Upper lobe of left lung (tissue), 6 donors: ENCODE measurements around the gene BEST2. TPM values are rescaled to one million over a fixed set of nuclear protein-coding genes. Genes with fewer than 3 reads are reported as not detected.

ENCODE experiments used
- ATAC-seq, 2 donors: fragments of 200-7000 bp; cut with Tn5 transposase; one replicate each; pipeline ENCODE4 v1.9.1; 2022; ENCODE audit warnings: mild to moderate bottlenecking in 2 of 2, moderate library complexity in 2 of 2; ENCODE audit not compliant: low FRiP score in 2 of 2
- DNase-seq, 2 donors: peaks; one replicate each; pipeline ENCODE4 v3.0.0-alpha.2; 2019 to 2020
- H3K27ac ChIP-seq, 4 donors: fragments of 200-600 bp; sonication (generic); one replicate each; pipeline ENCODE4 v1.5.1; 2016 to 2019
- H3K27me3 ChIP-seq, 4 donors: fragments of 200-600 bp; sonication (generic); one replicate each; pipeline ENCODE4 v1.5.1; 2017 to 2019
- H3K36me3 ChIP-seq, 4 donors: fragments of 200-600 bp; sonication (generic); one replicate each; pipeline ENCODE4 v1.5.1; 2016 to 2019
- H3K4me1 ChIP-seq, 4 donors: fragments of 200-600 bp; sonication (generic); one replicate each; pipeline ENCODE4 v1.5.1; 2018 to 2019
- H3K4me3 ChIP-seq, 4 donors: fragments of 200-600 bp; sonication (generic); one replicate each; pipeline ENCODE4 v1.5.1; 2017 to 2019; ENCODE audit warnings: mild to moderate bottlenecking in 2 of 4, moderate library complexity in 1 of 4
- H3K9me3 ChIP-seq, 4 donors: fragments of 200-600 bp; sonication (generic); one replicate each; pipeline ENCODE4 v1.5.1; 2018 to 2019
- CTCF ChIP-seq, 6 experiments: fragments of 450-650 bp in 4 of 6; fragments of 200-600 bp in 2 of 6; sonication (generic) in 2 of 6; IDR thresholded peaks; one replicate each; pipeline ENCODE4 v1.5.1; 2016 to 2019; ENCODE audit warnings: antibody characterized with exemption in 6 of 6
- EP300 ChIP-seq, 4 donors: sonication (generic); formaldehyde crosslinking; IDR thresholded peaks; one replicate each; pipeline ENCODE4 v1.5.1; 2017; ENCODE audit warnings: antibody characterized with exemption in 4 of 4, control low read depth in 2 of 4
- POLR2A ChIP-seq, 4 donors: fragments of 450-650 bp; IDR thresholded peaks; one replicate each; pipeline ENCODE4 v1.5.1; 2016 to 2017; ENCODE audit warnings: antibody characterized with exemption in 4 of 4, mild to moderate bottlenecking in 2 of 4
- POLR2AphosphoS5 ChIP-seq, 2 donors: sonication (generic); formaldehyde crosslinking; IDR thresholded peaks; one replicate each; pipeline ENCODE4 v1.5.1; 2017; ENCODE audit warnings: antibody characterized with exemption in 2 of 2
- WGBS, 2 donors: methylation state at CpG; one replicate each; pipeline ENCODE4 v1.1.5; 2017 to 2018; 5-methylcytosine and 5-hydroxymethylcytosine counted together
- total RNA-seq, 6 donors: library from RNA; depleted of rRNA in 4 of 6; stranded (reverse); fragments of >200 nt in 4 of 6; gene quantifications; one replicate each; pipeline versions ENCODE4 v1.1.0 to v1.2.1, GENCODE V29; 2016 to 2021
- donor health status: DM: no; HTN: no; CAD: no; lungs with moderate emphysema.
- donor health status: DM: no; HTN: yes; CAD: no; lungs with severe emphysema.

The BEST2 gene
- total RNA-seq, 6 donors from 2014 or later, result 0.11 TPM; not detected in 5

- DNase-seq, result no peak
- Histone ChIP-seq H3K4me1 (peaks cover 12 to 33% (median 18%) of the 10 kb centered on the region in 4 donors), H3K27ac (no peak overlapping the region), H3K27me3 (no peaks in the 10 kb centered on the region), H3K9me3 (no peaks in the 10 kb centered on the region), H3K4me3 (no peak overlapping the region), H3K36me3 (peaks cover 0 to 9% (median 4%) of the 10 kb centered on the region in 4 donors)
- WGBS, 2 donors, result 85 to 100% methylated on average over 1 to 4 of the region's 4 CpGs
- ATAC-seq, result no peak
- no peak for TF ChIP-seq POLR2AphosphoS5 (IDR thresholded peaks at IDR 0.05)
- TF ChIP-seq POLR2A (IDR thresholded peaks at IDR 0.05), result no peak
- no peak for TF ChIP-seq EP300 (IDR thresholded peaks at IDR 0.05)
- no peak for TF ChIP-seq CTCF (IDR thresholded peaks at IDR 0.05)
These were observed 20.7 kb downstream of the BEST2 start for GRCh38 chr19:12772323-12772722.

- H3K4me1 ChIP-seq, result peaks cover 16 to 44% (median 28%) of the 10 kb centered on the region in 4 donors
- H3K36me3 ChIP-seq, result peaks cover 0 to 8% (median 3%) of the 10 kb centered on the region in 4 donors
- H3K4me3 ChIP-seq, result no peak overlapping the region
- no peaks in the 10 kb centered on the region for H3K9me3 ChIP-seq
- no peaks in the 10 kb centered on the region for H3K27me3 ChIP-seq
- 90 to 91% methylated on average over 2 of the region's 2 CpGs for WGBS, 2 donors
- ATAC-seq (no peak), DNase-seq (no peak)
- TF ChIP-seq POLR2A (IDR thresholded peaks at IDR 0.05) (no peak), EP300 (IDR thresholded peaks at IDR 0.05) (no peak), POLR2AphosphoS5 (IDR thresholded peaks at IDR 0.05) (no peak), CTCF (IDR thresholded peaks at IDR 0.05) (no peak)
- H3K27ac ChIP-seq, result no peak overlapping the region
These were observed 22.0 kb downstream of the BEST2 start for GRCh38 chr19:12773571-12773970.

- ATAC-seq (peak; percentile 0 to 81), DNase-seq (peak; percentile 93 to 99)
- Histone ChIP-seq H3K36me3 (peaks cover 0 to 7% (median 2%) of the 10 kb centered on the region in 4 donors), H3K4me3 (peak within 1 kb of the TSS; percentile 35 to 78 (median 60)), H3K9me3 (no peaks in the 10 kb centered on the region), H3K27me3 (no peaks in the 10 kb centered on the region), H3K4me1 (peaks cover 29 to 54% (median 38%) of the 10 kb centered on the region in 4 donors), H3K27ac (peak within 1 kb of the TSS; percentile 79 to 97 (median 92))
- WGBS, 2 donors, result 19 to 36% methylated on average over 18 to 36 of the region's 58 CpGs
- TF ChIP-seq POLR2A (IDR thresholded peaks at IDR 0.05) (peak in 2 of 4 donors; percentile 2 to 61), CTCF (IDR thresholded peaks at IDR 0.05) (no peak), POLR2AphosphoS5 (IDR thresholded peaks at IDR 0.05) (peak in 1 of 2 donors; percentile 43)
These were observed 23.3 kb downstream of the BEST2 start, which contains the start of gene HOOK2 for GRCh38 chr19:12774588-12775555. TSS of gene HOOK2 (minus strand) at chr19:12775552. CDS start at chr19:12775449, 103 bp downstream.

- ATAC-seq (peak; percentile 77 to 81), DNase-seq (peak; percentile 87 to 97)
- Histone ChIP-seq H3K4me1 (peaks cover 41 to 62% (median 44%) of the 10 kb centered on the region in 4 donors), H3K36me3 (peaks cover 0 to 2% (median 0%) of the 10 kb centered on the region in 4 donors), H3K9me3 (no peaks in the 10 kb centered on the region), H3K4me3 (peak overlapping the region; percentile 54 to 66 (median 61)), H3K27ac (peak overlapping the region; percentile 93 to 99 (median 97)), H3K27me3 (no peaks in the 10 kb centered on the region)
- WGBS, 2 donors, result 10 to 12% methylated on average over 42 to 43 of the region's 43 CpGs
- TF ChIP-seq POLR2A (IDR thresholded peaks at IDR 0.05) (no peak), CTCF (IDR thresholded peaks at IDR 0.05) (peak; percentile 91 to 97 (median 96)), POLR2AphosphoS5 (IDR thresholded peaks at IDR 0.05) (peak; percentile 58 to 68), EP300 (IDR thresholded peaks at IDR 0.05) (peak in 1 of 4 donors; percentile 18)
These were observed 25.8 kb downstream of the BEST2 start for GRCh38 chr19:12777217-12778016.
